H7 (cell line): ENCODE results near the gene OR2B2. TPM values are rescaled to one million over a fixed set of nuclear protein-coding genes. Genes with fewer than 3 reads are reported as not detected.
A peak's percentile ranks its signal among the peaks of the same experiment; 100 is the strongest.

Source experiments
- DNase-seq: peaks from one replicate; pipeline ENCODE4 v3.0.0; 2012
- H3K27me3 ChIP-seq: 2 replicates; pipeline ENCODE4 v1.6.0; 2011; ENCODE audit warnings: mild to moderate bottlenecking, low read length; ENCODE audit not compliant: control insufficient read depth, insufficient read depth
- H3K36me3 ChIP-seq: replicated peaks from 2 replicates; pipeline ENCODE4 v1.5.1; 2011; ENCODE audit warnings: low read length; ENCODE audit not compliant: control insufficient read depth, insufficient read depth
- H3K4me3 ChIP-seq: 2 replicates; pipeline ENCODE4 v1.5.1; 2011; ENCODE audit warnings: low read depth, mild to moderate bottlenecking, control low read depth, low read length, moderate library complexity; ENCODE audit not compliant: insufficient read depth
- total RNA-seq: library from RNA; depleted of rRNA; stranded (reverse); fragments of >200 nt; shearing (Covaris generic); gene quantifications from 2 replicates; pipeline ENCODE4 v1.2.3, GENCODE V29; 2014; rRNA removed

The OR2B2 gene
- total RNA-seq, 1 experiment from 2014 or later = not detected

DNA sequence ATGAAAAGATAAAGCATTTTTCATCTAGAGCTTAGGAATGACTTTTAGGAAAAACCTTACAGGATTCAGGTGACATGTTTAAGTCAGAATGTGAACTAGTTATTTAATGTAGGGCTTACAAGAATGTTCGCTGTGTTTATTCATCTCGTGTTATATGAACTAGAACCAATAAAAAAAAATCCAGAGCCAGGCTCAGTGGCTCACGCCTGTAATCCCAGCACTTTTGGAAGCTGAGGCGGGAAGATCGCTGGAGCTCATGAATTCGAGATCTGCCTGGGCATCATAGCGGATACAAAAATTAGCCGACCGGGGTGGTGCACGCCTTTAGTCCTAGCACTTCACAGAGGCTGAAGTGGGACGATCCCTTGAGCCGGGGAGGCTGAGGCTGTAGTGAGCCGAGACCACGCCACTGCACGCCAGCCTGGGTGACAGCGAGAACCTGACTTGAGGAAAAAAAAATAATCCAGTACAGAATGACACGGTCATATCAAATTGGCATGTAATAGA lies 46.3 kb downstream of the OR2B2 start:
- Histone ChIP-seq H3K36me3 (no peaks in the 10 kb centered on the region), H3K4me3 (peak overlapping the region; percentile 81), H3K27me3 (no peaks in the 10 kb centered on the region)
- DNase-seq = peak; percentile 35

DNA sequence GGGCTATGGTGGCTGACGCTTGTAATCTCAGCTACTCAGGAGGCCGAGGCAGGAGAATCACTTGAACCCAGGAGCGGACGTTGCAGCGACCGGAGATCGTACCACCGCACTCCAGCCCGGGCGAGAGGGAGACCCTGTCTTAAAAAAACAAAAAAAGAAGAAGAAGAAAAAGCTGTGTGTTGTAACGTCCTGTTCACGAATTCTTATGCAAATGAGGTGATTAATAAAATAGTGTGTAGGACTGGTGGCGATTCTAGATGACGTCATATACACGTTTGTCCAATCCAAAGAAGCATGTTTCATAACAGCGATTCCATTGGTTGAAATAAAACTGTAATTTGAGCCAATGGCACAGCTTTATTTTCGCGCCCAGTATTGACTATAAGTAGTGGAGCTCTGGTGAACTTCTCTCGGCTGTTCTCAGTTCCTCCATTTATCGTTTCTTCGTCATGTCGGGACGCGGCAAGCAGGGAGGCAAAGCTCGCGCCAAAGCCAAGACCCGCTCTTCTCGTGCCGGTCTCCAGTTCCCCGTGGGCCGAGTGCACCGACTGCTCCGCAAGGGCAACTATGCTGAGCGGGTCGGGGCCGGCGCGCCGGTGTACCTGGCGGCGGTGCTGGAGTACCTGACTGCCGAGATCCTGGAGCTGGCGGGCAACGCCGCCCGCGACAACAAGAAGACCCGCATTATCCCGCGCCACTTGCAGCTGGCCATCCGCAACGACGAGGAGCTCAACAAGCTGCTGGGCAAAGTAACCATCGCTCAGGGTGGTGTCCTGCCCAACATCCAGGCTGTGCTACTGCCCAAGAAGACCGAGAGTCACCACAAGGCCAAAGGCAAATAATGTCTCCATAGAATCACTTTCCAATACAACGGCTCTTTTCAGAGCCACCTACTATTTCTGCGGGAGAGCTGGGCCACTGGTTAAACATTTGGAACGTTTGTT lies 47.0 kb downstream of the OR2B2 start:
- DNase-seq = peak; percentile 88
- Histone ChIP-seq H3K27me3 (no peaks in the 10 kb centered on the region), H3K36me3 (no peaks in the 10 kb centered on the region), H3K4me3 (peak overlapping the region; percentile 81)

DNA sequence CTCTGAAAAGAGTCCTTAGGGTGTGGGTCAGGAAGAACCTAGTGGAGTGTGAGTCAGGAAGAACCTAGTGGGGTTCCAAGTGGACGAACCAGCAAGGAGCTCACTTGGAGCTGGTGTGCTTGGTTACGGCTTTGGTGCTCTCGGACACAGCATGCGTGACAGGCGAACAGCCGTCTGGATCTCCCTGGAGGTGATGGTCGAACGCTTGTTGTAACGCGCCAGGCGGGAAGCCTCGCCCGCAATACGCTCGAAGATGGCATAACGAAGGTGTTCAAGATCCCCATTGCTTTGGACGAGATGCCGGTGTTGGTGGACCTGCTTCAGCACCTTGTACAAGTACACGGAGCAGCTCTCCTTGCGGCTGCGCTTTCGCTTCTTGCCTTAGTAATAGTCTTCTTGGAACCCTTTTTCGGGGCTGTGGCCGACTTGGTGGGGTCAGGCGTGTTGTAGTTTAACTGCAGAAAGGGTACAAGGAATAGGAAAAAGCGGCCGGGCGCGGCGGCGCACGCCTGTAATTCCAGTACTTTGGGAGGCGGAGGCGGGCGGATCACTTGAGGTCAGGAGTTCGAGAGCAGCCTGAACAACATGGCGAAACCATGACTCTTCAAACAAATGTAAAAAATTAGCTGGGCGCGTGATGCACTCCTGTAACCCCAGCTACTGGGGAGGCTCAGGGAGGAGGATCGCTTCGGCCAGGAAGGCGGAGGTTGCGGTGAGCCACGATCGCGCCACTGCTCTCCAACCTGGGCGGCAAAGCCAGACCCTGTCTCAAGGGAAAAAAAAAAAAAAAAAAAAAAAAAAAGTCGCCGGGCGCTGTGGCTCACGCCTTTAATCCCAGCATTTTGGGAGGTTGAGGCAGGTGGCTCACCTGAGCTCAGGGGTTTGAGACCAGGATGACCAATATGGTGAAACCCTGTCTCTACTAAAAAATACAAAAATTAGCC lies 48.0 kb downstream of the OR2B2 start:
- H3K27me3 ChIP-seq = no peaks in the 10 kb centered on the region
- no peaks in the 10 kb centered on the region for H3K36me3 ChIP-seq
- DNase-seq = no peak
- peak overlapping the region; percentile 81 for H3K4me3 ChIP-seq

DNA sequence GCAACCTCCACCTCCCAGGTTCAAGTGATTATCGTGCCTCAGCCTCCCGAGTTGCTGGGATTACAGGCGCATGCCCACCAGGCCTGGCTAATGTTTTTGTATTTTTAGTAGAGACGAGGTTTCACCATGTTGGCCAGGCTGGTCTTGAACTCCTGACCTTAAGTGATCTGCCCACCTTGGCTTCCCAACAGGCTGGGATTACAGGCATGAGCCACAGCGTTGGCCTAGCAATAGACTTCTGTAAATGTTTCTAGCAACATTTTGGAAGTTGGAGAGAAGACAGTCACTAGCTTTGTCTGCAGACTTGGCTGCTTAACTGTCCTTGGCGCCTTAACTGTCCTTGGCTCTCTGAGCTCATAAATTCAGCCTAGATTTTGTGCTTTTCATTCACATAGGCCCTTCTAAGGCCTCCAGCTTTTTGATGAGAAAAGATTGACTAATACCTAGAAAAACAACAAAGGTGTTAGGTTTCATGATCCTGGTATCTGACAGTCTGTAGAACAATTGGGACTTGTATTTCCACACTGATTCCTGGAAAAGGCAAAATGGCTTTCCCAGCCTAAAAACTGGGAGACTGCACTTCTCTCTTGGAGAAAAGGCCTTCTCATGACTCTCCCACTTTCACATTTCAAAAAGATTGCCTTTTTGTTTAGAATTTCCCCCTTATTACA lies 49.7 kb downstream of the OR2B2 start:
- DNase-seq = no peak

DNA sequence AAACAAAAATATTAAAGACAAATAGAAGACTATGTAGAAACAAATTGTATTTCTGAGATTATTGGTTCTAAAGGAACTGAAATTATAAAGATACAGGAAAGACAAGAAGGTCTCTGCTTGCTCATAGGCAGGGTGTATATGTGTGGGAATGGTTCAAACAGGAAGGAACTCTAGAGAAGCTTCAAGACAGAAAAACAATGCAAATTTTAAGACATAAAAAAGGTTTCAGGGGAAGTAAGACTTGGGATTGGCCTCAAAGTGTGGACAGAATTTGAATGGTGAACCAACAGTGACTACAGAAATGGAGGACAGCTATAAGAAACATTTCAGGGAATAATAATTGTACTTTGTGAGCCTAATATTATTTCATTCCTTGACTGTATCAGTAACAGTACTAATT lies 50.3 kb downstream of the OR2B2 start:
- no peak for DNase-seq
- no peak overlapping the region for H3K4me3 ChIP-seq
- H3K36me3 ChIP-seq = no peaks in the 10 kb centered on the region
- H3K27me3 ChIP-seq = no peaks in the 10 kb centered on the region

More for the DNA sequence above, 49.7 kb downstream of the OR2B2 start:
- Histone ChIP-seq H3K27me3 (no peaks in the 10 kb centered on the region), H3K4me3 (no peak overlapping the region), H3K36me3 (no peaks in the 10 kb centered on the region)

DNA sequence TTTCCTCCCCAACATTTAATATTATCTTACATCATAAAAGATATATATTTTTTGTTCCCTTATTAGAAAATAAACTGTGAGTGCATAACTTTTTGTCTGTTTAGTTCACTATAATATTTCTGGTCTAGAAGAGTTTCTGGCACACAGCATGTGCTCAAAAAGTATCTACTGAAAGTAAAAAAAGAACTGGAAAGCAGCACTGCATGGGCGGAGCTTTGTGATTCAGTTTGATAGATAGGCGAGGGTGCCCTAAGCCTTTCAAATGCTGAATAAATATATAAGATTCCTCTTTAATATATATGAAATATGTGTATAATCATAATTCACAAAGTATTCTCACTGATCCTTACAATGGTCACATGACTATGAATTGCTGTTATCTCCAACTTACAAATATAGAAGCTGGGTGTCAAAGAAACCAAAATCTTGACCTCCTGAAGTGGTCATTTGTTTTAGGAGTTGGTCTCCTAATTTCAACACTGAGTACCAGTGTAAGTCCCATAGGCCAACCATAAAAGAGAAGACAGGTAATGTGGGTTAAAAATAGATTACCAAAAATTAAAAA lies 50.8 kb downstream of the OR2B2 start:
- H3K36me3 ChIP-seq = no peaks in the 10 kb centered on the region
- no peaks in the 10 kb centered on the region for H3K27me3 ChIP-seq
- H3K4me3 ChIP-seq = no peak overlapping the region
- DNase-seq = no peak

Other genes starting within 250 kb of the OR2B2 start
- gene OR2B6, start 44.8 kb upstream of the OR2B2 start, total RNA-seq = not detected in 2 replicates
- 2.1 and 3.5 TPM in 2 replicates for gene ZNF165, start 168.2 kb upstream of the OR2B2 start, total RNA-seq
- 4.0 and 4.3 TPM in 2 replicates for gene ZSCAN16, start 212.2 kb upstream of the OR2B2 start, total RNA-seq
- 13.4 and 18.6 TPM in 2 replicates for gene ZKSCAN8, start 229.5 kb upstream of the OR2B2 start, total RNA-seq